ENCODE measurements around the gene TENT4B. TPM values are rescaled to one million over a fixed set of nuclear protein-coding genes. Genes with fewer than 3 reads are reported as not detected.

TENT4B gene
- total RNA-seq, 1 experiment from 2014 or later, result 13.0 TPM

GRCh38 chr16:50265716-50266336, 112.7 kb downstream of the TENT4B start:
- no peak for DNase-seq
- no peaks in the 10 kb centered on the region for H3K9me3 Mint-ChIP-seq

More at GRCh38 chr16:50265716-50266336, 112.7 kb downstream of the TENT4B start:
- H4K5ac ChIP-seq (ENCODE audit: insufficient read length, low read depth, low read length), result no peak overlapping the region
- no peak overlapping the region for H3K4me2 ChIP-seq (ENCODE audit: insufficient read depth, insufficient read length, low read length)
- no peak overlapping the region for H3K14ac ChIP-seq (ENCODE audit: insufficient read depth, low read length)
- Mint-ChIP-seq H3K4me1 (peaks cover 6 to 28% of the 10 kb centered on the region in 2 experiments; a peak in 3 of 4 replicates), H3K4me3 (no peak overlapping the region), H3K27ac (no peak overlapping the region), H3K36me3 (ENCODE audit: insufficient read depth in 1 of 3, low read depth in 3 of 3) (no peaks in the 10 kb centered on the region), H3K27me3 (ENCODE audit: low read depth) (peaks cover 3% of the 10 kb centered on the region; the same call in 1 of the 2 replicates)
- no peak overlapping the region for H3K18ac ChIP-seq (ENCODE audit: insufficient read length, low read depth, low read length)
- H3K56ac ChIP-seq (ENCODE audit: insufficient read length, low read depth, low read length), result no peak overlapping the region
- no peak overlapping the region for H2BK120ac ChIP-seq (ENCODE audit: low read depth, low read length, poor library complexity, severe bottlenecking)
- no peak overlapping the region for H2BK15ac ChIP-seq (ENCODE audit: low read depth, low read length)
- H2AFZ ChIP-seq (ENCODE audit: low read length), result no peak overlapping the region
- H3K4me1 ChIP-seq (ENCODE audit: insufficient read depth, low read length), result peaks cover 2% of the 10 kb centered on the region; the same call in 1 of the 2 replicates
- no peaks in the 10 kb centered on the region for H3K23me2 ChIP-seq (ENCODE audit: insufficient read length, low read depth, low read length, poor library complexity, severe bottlenecking)
- H2AK5ac ChIP-seq (ENCODE audit: insufficient read length, low read length), result no peak overlapping the region
- no peaks in the 10 kb centered on the region for H3K79me2 ChIP-seq (ENCODE audit: insufficient read depth, low read length)
- no peak overlapping the region for H4K91ac ChIP-seq (ENCODE audit: insufficient read length, low read depth, low read length)
- no peaks in the 10 kb centered on the region for H3K27me3 ChIP-seq (ENCODE audit: insufficient read depth, low read length)
- H3K4ac ChIP-seq (ENCODE audit: low read depth, low read length), result no peak overlapping the region
- no peak overlapping the region for H3K27ac ChIP-seq (ENCODE audit: insufficient read length, low read depth, low read length)
- no peak overlapping the region for H2BK5ac ChIP-seq (ENCODE audit: insufficient read length, low read length)
- no peak for TF ChIP-seq CTCF (conservative IDR thresholded peaks at IDR 0.05)
- H3K23ac ChIP-seq (ENCODE audit: insufficient read length, low read depth, low read length), result no peak overlapping the region
- no peak overlapping the region for H4K8ac ChIP-seq (replicated peaks; ENCODE audit: insufficient read length, low read depth, low read length)
- no CpG with 5 or more reads among the region's 10 CpGs for whole genome bisulfite sequencing (ENCODE audit: extremely low coverage, insufficient read length, low lambda C conversion rate)
- no peak overlapping the region for H3K9ac ChIP-seq (ENCODE audit: extremely low read depth, insufficient read length, low read length)
- no peak overlapping the region for H2BK12ac ChIP-seq (ENCODE audit: insufficient read length, low read depth, low read length)
- no peaks in the 10 kb centered on the region for H3K79me1 ChIP-seq (ENCODE audit: insufficient read depth, low read depth, low read length, poor library complexity, severe bottlenecking)
- H4K20me1 ChIP-seq (ENCODE audit: control insufficient read depth, insufficient read depth, insufficient read length), result no peaks in the 10 kb centered on the region
- H3K9me3 ChIP-seq (ENCODE audit: control insufficient read depth, low read depth, low read length), result no peaks in the 10 kb centered on the region
- H2BK20ac ChIP-seq (ENCODE audit: low read depth, low read length, poor library complexity, severe bottlenecking), result no peak overlapping the region
- no peak overlapping the region for H3T11ph ChIP-seq (ENCODE audit: low read length)
